GM18499 (cell line): Measurements from ENCODE around the gene TRMT61A.

Experiments
- ATAC-seq: cut with Tn5 transposase; IDR thresholded peaks from one replicate; pipeline ENCODE4 v1.9.1; 2021; ENCODE audit warnings: moderate number of reproducible peaks; ENCODE audit not compliant: insufficient read depth, unreplicated experiment

Gene TRMT61A

GRCh38 chr14:103561381-103562178 lies 32.6 kb downstream of the TRMT61A start:
- ATAC-seq, result peak; percentile 13

DNA sequence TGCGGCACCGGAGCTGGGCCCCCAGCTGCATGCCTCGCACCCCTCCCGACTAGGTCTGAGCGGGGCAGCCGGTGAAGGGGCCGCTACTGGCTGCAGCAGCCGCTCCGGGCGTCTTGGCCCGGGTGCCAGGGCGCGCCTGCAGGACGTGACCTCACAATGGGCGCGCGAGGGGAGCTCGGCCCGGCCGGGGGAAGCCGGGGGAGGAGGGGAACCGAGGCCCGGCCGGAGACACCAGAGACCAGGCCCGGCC lies 33.1 kb downstream of the TRMT61A start:
- ATAC-seq, result peak; percentile 11

DNA sequence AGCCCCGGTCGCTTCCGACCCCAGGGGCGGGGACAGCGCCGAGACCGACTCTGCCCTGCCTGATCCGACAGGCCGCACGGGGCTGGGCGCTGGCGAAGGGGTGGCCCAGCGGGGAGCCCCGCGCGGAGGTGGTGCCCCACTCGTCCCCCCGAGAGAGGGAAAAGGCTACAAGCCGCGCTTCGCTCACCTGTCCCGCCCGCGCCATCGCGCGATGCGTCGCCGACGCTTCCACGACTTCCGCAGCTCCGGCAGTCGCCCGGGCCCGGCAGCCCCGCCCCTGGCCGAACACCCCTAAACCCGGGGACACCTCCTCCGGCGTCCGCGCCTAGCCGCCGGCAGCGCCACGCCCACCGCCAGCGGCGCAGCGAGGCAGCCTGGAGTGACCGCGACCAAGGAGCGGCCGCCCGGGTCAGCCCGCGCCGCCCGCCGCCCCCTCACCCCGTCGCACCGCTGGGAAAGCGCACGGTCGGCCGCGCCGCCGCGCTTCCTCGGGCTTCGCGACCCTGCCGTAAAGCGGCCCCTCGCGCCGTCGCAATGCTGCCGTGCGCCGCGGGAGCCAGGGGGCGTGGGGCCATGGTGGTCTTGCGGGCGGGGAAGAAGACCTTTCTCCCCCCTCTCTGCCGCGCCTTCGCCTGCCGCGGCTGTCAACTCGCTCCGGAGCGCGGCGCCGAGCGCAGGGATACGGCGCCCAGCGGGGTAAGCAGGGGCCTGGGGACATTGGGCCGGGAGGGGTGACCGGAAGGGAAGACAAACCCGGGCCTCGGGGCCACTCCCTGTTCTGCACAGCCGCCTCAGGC lies 33.6 kb downstream of the TRMT61A start, which contains the start of the genes BAG5 and COA8:
Gene BAG5 (minus strand): TSS at position 229 of the 797 bp plus-strand sequence. CDS start 1,493 bp downstream, outside the sequence.
Gene COA8 (plus strand): TSS at position 532 of the 797 bp plus-strand sequence. CDS start 42 bp downstream, at position 574.
- peak; percentile 62 for ATAC-seq

GRCh38 chr14:103563226-103563620 lies 34.2 kb downstream of the TRMT61A start:
- no peak for ATAC-seq

DNA sequence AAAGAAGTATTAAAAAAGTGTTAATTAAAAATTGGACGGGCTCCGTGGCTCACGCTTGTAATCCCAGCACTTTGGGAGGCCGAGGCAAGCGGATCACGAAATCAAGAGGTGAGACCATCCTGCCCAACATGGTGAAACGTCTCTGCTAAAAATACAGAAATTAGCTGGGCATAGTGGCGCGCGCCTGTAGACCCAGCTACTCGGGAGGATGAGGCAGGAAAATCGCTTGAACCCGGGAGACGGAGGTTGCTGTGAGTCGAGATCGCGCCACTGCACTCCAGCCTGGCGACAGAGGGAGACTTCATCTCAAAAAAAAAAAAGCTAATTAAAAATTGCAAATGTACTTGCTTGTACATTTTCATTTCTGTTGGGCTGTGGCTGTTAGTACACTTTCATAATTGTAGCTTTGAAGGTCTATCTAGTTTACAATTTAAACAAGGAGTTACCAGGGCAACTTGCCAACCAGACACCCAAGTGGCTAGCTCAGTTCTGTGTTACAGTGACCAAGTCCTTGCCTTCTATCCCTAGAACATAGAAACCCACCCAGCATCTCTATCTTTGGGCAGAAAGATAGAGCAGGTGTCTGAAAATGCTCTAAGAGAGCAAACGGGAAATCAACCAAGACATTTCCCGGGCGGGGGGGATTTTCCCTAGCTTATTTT lies 35.0 kb downstream of the TRMT61A start:
- no peak for ATAC-seq

DNA sequence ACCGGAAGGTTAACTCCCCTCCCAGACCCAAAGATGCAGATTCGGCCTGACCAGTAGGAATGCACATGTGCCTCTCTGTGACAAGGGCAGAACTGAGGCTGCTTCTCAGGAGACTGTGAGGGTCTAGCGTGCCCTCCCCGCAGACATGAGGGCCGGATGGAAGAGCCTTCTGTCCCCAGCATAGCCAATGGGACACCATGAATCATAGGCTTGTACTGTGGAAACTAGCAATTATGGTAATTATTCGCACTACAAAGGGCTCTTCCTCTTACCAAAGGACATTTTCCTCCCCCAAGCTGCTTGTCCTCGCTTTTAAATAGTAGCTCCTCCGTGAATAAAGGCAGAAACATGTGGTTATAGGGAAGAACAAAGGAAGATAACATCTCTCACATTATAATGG lies 40.0 kb downstream of the TRMT61A start:
- no peak for ATAC-seq

DNA sequence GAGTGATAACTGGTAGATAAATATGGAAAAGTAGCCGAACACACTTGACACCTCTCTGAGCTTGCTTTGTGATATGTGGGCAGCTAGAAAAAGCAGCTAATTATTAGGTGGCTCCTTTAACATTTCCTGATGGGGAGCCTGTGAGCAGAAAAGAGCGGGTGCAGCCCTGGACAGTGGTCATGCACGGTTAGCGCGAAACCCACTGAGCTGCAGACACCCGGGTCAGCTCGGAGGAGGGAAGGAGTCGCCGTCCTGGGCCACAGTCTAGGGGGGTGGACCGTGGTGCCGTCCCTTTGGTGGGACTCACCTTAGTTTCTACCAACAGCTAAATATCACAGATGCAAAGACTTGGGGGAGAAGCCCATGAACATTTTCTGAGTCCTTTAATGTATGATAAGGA lies 40.4 kb downstream of the TRMT61A start:
- no peak for ATAC-seq

GRCh38 chr14:103574104-103574503 lies 45.1 kb downstream of the TRMT61A start:
- ATAC-seq, result no peak

- ATAC-seq, result no peak
Observed at GRCh38 chr14:103574707-103575285, 45.8 kb downstream of the TRMT61A start.

DNA sequence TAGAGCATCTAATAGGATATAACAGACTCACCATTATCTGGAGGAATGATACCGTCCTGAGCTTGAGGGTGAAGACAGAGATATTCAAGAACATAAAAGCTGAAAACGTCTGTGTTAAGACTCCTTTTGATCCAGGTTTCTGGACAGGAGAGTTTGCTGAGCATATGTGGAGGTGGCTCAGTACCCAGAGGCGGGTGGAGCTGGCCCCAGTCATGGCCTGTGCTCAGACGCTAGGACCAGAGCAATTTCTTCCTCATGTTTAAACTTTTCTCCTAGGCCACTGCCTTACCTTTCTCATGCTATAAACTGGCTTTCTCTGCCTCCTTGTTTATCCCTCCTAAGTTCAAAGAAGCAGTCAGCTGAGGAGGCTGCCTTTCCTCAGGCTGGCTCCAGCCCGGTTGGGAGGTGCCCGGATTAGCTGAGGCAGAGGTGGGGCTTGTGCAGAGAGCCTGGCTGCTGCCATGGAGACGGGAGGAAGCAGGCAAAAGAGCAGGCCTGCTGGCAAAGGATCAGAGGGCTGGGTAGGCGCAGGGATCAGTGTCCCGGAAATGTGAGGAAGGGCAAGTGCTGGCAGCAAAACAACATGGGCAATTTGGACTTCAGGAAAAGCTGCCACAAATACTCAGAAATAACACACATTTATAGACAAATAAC lies 47.5 kb downstream of the TRMT61A start:
- ATAC-seq, result no peak

DNA sequence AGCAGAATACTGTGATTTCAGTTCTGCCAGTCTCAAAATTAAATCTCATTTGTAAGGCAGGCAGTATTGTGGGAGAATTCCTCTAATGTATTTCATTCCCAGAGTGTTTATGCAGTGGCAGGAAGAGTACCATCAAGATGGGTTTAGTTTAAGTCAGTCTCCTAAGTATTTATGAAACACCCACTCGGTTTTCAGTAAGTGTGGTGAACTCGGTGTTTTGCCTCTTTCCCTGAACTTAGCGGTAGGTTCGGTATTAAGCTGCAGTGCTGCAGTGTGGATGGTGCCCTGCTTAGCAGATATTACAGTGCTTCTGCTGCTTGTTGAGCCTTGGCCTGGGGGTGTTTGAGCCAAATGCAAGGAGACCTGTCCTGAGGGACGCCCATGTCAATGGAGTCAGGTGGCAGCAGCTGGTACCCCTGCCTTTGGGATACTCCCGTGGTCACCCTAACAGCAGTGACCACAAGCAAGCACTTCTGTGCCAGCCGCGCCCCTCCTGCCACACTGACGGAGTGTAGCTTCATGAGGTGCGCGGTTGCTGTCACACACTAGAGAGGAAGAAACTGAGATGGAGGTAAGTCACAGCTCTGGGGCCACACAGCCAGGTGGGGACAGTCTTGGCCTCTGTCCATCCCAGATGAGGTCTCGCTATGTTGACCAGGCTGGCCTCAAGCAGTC lies 49.5 kb downstream of the TRMT61A start:
- ATAC-seq, result no peak

- no peak for ATAC-seq
Observed at GRCh38 chr14:103581206-103581605, 52.2 kb downstream of the TRMT61A start.

DNA sequence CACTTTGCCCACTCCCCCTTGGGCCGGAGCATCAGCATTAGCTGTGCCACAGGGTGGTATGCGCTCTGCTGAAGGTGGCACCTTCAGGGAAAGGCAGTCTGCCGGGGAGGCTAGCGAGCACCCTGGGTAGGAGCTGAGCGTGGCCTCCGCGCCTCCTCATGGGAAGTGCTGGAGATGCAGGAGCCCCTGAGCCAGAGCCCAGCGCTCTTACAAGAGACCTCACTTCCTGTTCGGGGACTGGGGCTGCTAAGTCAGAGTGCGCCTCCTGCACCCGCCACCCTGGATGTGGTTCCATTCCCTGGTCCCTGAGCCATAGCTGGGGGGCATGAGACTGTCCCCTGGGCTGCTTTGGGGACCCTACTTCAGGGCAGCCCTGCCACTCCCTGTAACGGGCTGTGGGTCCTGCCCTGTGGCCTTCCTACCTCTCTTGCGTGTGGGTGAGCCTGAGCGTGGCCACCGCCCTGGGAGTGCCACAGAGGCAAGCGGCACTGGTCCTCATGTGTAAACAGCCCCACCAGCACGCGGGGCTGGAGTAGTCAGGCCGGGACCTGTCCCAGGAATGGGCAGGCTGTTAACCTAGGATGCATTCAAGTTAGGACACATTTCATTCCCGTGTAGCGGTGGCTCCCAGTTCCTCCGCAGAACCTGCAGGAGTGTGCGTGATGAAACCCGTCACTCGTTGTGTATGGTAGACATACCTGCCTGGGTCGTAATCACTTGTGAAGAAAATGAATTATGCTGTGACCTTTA lies 53.1 kb downstream of the TRMT61A start:
- ATAC-seq, result no peak

GRCh38 chr14:103584326-103584915 lies 55.4 kb downstream of the TRMT61A start:
- no peak for ATAC-seq
